Colonic mucosa (tissue), 4 donors: ENCODE data around the gene ANKRD63. TPM values are rescaled to one million over a fixed set of nuclear protein-coding genes. Genes with fewer than 3 reads are reported as not detected.

Experiments used
- DNase-seq: peaks from one replicate; pipeline ENCODE4 v3.0.0-alpha.2; 2020
- H3K27ac ChIP-seq: fragments of 200-600 bp; one replicate; pipeline ENCODE4 v1.8.0; 2021
- H3K27me3 ChIP-seq: fragments of 200-600 bp; one replicate; pipeline ENCODE4 v1.8.0; 2021
- H3K36me3 ChIP-seq: fragments of 200-600 bp; one replicate; pipeline ENCODE4 v1.8.0; 2021
- H3K4me1 ChIP-seq: fragments of 200-600 bp; one replicate; pipeline ENCODE4 v1.8.0; 2021; ENCODE audit warnings: mild to moderate bottlenecking
- H3K4me3 ChIP-seq: fragments of 200-600 bp; one replicate; pipeline ENCODE4 v1.8.0; 2021
- H3K9ac ChIP-seq, 2 donors: one replicate each; pipeline ENCODE4 v1.7.0; 2013; ENCODE audit warnings: control low read depth in 2 of 2, low read depth in 2 of 2, low read length in 2 of 2
- H3K9me3 ChIP-seq: fragments of 200-600 bp; one replicate; pipeline ENCODE4 v1.8.0; 2021
- intact Hi-C: fragments of 100-400 bp; cut with DNase I; formaldehyde crosslinking; loops from one replicate; pipeline ENCODE4 v1.14.1; 2022
- total RNA-seq, 2 donors: library from RNA; stranded (reverse); fragmentation: NEBNext Ultra II Directional in 1 of 2; extraction: Animal tissue kit (Norgen Biotek cat#: 25700) in 1 of 2; gene quantifications; one replicate each; pipeline ENCODE4 v1.2.1, GENCODE V29; 2021
- TF ChIP-seq, protein P1 (sequence below): fragments of 200-600 bp; IDR thresholded peaks from one replicate; pipeline ENCODE4 v1.8.0; 2022; ENCODE audit warnings: antibody characterized with exemption, mild to moderate bottlenecking
- donor health status: healthy.
- donor health status: DM: no; HTN: no; CAD: no.
- donor health status: DM: no; HTN: no; CAD: no.

Gene ANKRD63
- total RNA-seq, 2 donors from 2014 or later: not detected

DNA sequence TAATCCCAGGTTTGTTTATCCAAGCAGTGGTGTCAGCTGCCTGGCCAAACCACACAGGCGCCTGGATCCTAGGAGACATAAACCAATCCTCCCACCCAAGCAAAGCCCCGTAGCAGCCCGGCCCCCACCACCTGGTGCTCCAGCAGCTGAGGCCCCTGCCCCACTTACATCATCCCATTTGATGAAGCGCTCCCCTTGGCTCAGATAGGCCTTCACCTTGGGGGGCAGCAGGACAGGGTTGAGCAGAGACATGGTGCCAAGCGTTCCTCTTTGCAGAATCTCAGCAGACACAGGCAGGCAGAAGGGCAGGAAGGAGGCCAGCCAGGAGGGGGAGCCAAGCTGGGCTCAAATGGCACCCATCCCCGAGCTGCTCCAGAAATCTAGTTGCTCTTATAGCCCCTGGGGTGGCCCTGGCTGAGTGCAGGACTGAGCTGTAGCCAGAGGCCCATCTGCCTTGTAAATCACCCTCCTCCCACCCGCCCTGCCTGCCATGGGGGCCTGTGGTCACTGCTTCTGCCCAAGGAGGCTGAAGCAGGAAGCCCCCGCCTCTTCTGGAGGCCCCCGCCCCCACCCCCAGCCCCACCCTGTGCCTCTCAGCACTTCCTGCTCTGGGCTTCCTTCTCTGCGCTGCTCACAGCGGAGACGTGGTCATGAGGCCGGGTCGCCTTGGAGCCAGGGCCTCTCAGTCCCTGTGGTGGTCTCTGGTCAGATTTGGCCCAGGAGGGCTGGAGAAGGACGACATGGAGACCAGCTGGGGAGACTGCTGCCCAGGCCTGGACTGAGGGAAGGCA is 24.8 kb upstream of the ANKRD63 start, which contains the start of gene PLCB2:
Gene PLCB2 (minus strand): TSS at position 515 of the 791 bp plus-strand sequence. CDS start 263 bp downstream, at position 252.
- Histone ChIP-seq H3K9me3 (no peaks in the 10 kb centered on the region), H3K4me1 (no peaks in the 10 kb centered on the region), H3K4me3 (peak within 1 kb of the TSS; percentile 27), H3K27ac (peak within 1 kb of the TSS; percentile 69), H3K36me3 (no peaks in the 10 kb centered on the region), H3K9ac (peak within 1 kb of the TSS; percentile 61 to 79), H3K27me3 (no peaks in the 10 kb centered on the region)
- intact Hi-C loops: no loop called here
- TF ChIP-seq, protein P1, sequence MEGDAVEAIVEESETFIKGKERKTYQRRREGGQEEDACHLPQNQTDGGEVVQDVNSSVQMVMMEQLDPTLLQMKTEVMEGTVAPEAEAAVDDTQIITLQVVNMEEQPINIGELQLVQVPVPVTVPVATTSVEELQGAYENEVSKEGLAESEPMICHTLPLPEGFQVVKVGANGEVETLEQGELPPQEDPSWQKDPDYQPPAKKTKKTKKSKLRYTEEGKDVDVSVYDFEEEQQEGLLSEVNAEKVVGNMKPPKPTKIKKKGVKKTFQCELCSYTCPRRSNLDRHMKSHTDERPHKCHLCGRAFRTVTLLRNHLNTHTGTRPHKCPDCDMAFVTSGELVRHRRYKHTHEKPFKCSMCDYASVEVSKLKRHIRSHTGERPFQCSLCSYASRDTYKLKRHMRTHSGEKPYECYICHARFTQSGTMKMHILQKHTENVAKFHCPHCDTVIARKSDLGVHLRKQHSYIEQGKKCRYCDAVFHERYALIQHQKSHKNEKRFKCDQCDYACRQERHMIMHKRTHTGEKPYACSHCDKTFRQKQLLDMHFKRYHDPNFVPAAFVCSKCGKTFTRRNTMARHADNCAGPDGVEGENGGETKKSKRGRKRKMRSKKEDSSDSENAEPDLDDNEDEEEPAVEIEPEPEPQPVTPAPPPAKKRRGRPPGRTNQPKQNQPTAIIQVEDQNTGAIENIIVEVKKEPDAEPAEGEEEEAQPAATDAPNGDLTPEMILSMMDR: no peak
- DNase-seq: peak; percentile 49

DNA sequence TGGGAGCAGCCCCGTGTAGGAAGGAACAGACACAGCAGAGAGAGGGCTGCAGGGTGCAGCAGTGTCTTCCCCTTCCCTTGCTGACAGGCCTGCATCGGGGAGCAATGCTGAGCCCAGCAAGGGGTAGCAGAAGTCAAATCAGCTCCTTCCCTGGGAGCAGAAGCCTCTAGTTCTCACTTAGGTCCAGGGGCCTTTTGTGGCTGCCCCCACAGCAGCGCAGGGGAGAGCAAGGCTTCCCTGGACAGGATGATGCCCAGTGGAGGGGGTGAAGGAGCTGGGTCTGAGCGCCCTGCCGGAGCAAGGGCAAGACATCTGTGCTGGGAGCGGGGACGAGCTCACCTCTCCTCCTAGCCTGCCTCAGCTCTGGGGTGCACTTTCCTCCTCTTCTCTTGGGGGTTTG is 24.0 kb upstream of the ANKRD63 start:
- Histone ChIP-seq H3K9ac (peak overlapping the region; percentile 37 to 61), H3K36me3 (no peaks in the 10 kb centered on the region), H3K27me3 (no peaks in the 10 kb centered on the region), H3K4me3 (peak overlapping the region; percentile 27), H3K4me1 (no peaks in the 10 kb centered on the region), H3K27ac (peak overlapping the region; percentile 69), H3K9me3 (no peaks in the 10 kb centered on the region)
- TF ChIP-seq, protein P1: no peak
- intact Hi-C loops: no loop called here
- no peak for DNase-seq

DNA sequence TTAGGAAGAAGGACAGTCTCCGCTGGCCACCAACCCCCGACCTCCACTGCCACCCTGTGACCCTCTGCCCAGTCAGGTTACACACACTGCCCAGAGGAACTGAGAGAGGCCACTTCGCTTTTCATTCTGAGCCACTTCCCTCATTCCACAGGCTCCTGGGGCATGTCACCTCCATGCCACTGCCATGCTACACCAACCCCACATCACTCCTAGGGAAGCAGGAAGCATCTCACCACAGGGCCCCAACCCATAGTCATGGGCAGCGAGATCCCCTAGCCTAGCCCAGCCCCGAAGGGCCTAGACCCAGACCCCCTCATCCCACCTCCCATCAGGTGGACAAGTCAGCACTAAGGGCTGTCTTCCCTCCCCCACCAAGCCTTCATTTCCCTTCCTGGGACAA is 23.5 kb upstream of the ANKRD63 start:
- Histone ChIP-seq H3K4me3 (peak overlapping the region; percentile 27), H3K4me1 (no peaks in the 10 kb centered on the region), H3K9ac (peak overlapping the region in 1 of 2 donors; percentile 31), H3K27me3 (no peaks in the 10 kb centered on the region), H3K9me3 (no peaks in the 10 kb centered on the region), H3K27ac (no peak overlapping the region), H3K36me3 (no peaks in the 10 kb centered on the region)
- intact Hi-C loops: no loop called here
- DNase-seq: no peak
- TF ChIP-seq, protein P1: no peak

DNA sequence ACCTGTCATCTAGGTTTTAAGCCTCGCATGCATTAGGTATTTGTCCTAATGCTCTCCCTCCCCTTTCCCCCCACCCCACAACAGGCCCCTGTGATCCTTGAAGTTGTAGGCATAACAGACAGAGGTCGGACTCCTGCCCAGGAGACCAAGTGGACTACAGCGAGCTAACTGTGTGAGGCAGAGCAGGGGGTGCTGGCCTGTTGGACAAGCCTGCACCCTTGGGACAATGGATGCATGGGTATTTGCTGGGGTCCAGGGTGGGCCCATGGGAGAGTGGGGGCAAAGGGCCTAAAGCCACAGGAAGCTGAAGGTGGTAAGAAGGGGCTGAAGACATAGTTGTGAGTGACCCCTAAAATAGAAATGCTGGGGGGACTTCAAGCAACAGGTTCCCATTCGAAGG is 22.4 kb upstream of the ANKRD63 start:
- intact Hi-C loops: no loop called here
- H3K9me3 ChIP-seq: no peaks in the 10 kb centered on the region
- H3K36me3 ChIP-seq: no peaks in the 10 kb centered on the region
- H3K4me1 ChIP-seq: no peaks in the 10 kb centered on the region
- no peak for DNase-seq
- TF ChIP-seq, protein P1: no peak
- H3K4me3 ChIP-seq: no peak overlapping the region
- no peak overlapping the region for H3K9ac ChIP-seq
- H3K27ac ChIP-seq: no peak overlapping the region
- H3K27me3 ChIP-seq: no peaks in the 10 kb centered on the region

DNA sequence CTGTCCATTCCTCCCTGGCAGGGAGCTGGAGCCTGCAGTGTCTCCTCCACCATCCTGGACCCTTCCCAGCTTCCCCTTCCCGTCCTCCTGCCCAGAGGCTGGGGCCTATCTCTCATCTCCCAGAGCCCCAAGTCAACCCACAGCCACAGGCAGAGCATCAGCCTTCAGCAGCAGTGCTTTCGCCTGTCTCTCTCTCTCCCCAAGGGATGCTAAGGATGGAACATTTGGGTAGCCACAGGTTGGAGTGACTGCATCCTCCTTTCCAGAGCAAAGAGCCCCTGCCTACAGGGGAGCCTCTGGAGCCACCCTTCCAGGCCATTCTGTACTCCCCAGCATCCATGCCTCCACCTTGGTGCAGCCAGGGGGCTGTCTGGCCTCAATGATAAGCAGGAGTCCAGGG is 20.7 kb upstream of the ANKRD63 start:
- Histone ChIP-seq H3K4me1 (no peaks in the 10 kb centered on the region), H3K4me3 (no peak overlapping the region), H3K36me3 (no peaks in the 10 kb centered on the region), H3K9ac (no peak overlapping the region), H3K27me3 (no peaks in the 10 kb centered on the region), H3K27ac (no peak overlapping the region), H3K9me3 (no peaks in the 10 kb centered on the region)
- TF ChIP-seq, protein P1: no peak
- no peak for DNase-seq
- intact Hi-C loops: no loop called here
